ENCODE measurements around the gene GPR3.

The GPR3 gene

DNA sequence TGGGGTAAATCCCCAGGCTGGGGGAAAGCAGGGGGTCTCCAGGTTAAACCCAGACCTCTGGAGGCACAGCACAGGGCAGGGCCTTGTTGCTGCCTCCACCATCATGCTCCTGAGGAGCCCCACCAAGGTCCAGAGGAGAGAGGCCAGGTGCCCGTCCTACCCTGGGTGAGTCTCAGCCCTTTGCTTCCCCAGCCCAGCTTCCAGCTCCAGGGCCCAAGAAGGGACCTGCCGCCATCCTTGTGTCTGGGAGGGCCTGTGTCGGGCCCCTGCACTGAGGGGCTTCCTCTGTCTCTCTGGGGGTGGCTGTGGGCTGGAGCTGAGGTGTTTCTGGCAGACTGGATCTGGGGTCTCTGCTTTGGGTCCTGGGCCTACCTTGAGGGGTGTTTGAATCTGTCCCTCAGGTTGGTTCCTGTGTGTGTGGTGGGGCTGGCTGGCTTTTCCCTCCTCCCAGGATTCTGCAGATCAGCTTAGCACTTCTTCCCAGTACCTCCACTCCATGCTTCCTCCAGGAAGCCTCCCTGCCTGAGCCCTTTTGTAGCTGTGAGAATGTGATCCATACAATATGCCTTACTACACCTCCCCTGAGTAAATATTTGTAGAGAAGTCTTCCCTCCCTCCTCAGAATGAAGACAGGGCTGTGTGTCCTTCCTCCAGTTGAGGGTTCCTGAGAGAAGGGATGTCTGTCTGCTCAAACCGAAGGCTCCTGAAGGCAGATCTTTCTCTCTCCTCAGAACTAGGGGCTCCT is 6.2 kb downstream of the GPR3 start:
- no peak overlapping the region for H3K27ac ChIP-seq
- TF ChIP-seq, protein P1, sequence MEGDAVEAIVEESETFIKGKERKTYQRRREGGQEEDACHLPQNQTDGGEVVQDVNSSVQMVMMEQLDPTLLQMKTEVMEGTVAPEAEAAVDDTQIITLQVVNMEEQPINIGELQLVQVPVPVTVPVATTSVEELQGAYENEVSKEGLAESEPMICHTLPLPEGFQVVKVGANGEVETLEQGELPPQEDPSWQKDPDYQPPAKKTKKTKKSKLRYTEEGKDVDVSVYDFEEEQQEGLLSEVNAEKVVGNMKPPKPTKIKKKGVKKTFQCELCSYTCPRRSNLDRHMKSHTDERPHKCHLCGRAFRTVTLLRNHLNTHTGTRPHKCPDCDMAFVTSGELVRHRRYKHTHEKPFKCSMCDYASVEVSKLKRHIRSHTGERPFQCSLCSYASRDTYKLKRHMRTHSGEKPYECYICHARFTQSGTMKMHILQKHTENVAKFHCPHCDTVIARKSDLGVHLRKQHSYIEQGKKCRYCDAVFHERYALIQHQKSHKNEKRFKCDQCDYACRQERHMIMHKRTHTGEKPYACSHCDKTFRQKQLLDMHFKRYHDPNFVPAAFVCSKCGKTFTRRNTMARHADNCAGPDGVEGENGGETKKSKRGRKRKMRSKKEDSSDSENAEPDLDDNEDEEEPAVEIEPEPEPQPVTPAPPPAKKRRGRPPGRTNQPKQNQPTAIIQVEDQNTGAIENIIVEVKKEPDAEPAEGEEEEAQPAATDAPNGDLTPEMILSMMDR (conservative IDR thresholded peaks at IDR 0.05; ENCODE audit: low read depth), result no peak
- ChIA-PET POLR2A (ENCODE audit: low non-redundant PET) (no interaction called here), CTCF (interaction anchor here (0.6 to 1.4 kb wide), 3 partner anchors 10 to 98 kb away, joined by 3 to 5 read pairs (median 3); no protein-coding TSS in a partner anchor)
- no peak for DNase-seq (ENCODE audit: low spot score)

- ChIA-PET POLR2A (ENCODE audit: low non-redundant PET) (no interaction called here), CTCF (interaction anchor here (0.6 to 1.3 kb wide), 2 partner anchors 60 to 99 kb away, joined by 3 to 5 read pairs; no protein-coding TSS in a partner anchor)
- H3K27ac ChIP-seq, result no peak overlapping the region
- no peak for DNase-seq (ENCODE audit: low spot score)
- TF ChIP-seq, protein P1 (conservative IDR thresholded peaks at IDR 0.05; ENCODE audit: low read depth), result no peak
Observed at GRCh38 chr1:27399251-27400025, 7.0 kb downstream of the GPR3 start.

DNA sequence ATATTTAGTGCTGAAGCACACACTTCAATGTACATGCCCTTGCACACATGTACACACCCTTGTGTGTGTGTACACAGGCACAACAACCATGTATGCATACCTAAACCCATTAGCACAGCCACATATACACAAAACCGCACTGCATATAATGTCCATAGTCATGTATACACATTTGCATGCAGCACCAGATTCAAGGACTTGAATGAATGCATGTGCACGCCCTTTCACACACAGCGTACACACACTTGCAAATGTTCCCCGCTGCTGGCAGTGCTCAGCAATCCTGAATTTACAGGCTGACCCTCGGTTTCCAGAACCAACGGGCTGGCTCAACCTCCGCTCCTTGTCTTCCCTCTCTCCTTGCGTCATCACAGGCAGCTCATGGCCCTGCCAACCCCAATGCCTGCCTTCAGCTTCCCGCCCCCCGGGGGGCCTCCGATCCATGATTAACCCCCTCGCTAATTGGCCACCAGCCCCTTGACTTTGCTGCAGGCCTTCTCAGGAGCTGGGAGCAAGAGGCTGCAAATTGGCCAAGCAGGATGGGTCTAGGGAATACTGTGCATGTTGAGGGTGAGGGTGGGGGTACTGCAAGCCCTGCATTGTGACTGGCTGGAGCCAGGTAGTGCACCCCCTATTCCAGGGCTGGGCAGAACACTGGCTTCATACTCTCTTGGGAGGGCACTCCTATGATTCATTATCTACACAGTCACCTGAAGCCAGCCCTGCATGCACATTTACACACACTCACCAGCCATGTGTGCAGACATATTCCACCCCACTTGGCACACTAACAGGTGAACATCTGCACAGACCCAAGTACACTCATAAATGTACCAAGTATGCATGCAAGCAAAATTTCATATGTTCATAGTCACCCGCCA is 7.9 kb downstream of the GPR3 start:
- ChIA-PET POLR2A (ENCODE audit: low non-redundant PET) (no interaction called here), CTCF (interaction anchor here (0.9 to 1.3 kb wide), 2 partner anchors 100 to 206 kb away, joined by 3 to 5 read pairs; no protein-coding TSS in a partner anchor)
- H3K27ac ChIP-seq, result no peak overlapping the region
- TF ChIP-seq, protein P1 (conservative IDR thresholded peaks at IDR 0.05; ENCODE audit: low read depth), result no peak
- DNase-seq (ENCODE audit: low spot score), result no peak

DNA sequence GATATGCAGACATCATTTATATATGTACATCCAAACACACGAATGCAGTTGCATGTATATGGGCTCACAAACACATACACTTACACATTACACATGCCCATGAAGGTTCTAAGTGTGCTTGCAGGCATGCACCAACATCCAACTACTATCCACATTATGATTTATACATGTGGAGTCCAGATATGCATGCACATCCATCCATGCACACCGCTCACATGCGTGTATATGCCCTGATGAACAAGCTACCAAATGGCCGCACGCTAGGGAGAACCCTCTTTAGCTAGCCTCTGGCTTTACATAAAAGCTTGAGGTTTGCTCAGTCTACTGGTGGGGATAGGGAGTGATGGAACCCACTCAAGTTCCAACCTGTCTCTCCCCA is 8.5 kb downstream of the GPR3 start:
- POLR2A ChIA-PET (ENCODE audit: low non-redundant PET), result no interaction called here
- CTCF ChIA-PET, result interaction anchor here (0.9 kb wide), 1 partner anchor 206 kb away, joined by 3 read pairs; no protein-coding TSS in a partner anchor
- TF ChIP-seq, protein P1 (conservative IDR thresholded peaks at IDR 0.05; ENCODE audit: low read depth), result no peak
- no peak for DNase-seq (ENCODE audit: low spot score)
- H3K27ac ChIP-seq, result peak overlapping the region; percentile 68

DNA sequence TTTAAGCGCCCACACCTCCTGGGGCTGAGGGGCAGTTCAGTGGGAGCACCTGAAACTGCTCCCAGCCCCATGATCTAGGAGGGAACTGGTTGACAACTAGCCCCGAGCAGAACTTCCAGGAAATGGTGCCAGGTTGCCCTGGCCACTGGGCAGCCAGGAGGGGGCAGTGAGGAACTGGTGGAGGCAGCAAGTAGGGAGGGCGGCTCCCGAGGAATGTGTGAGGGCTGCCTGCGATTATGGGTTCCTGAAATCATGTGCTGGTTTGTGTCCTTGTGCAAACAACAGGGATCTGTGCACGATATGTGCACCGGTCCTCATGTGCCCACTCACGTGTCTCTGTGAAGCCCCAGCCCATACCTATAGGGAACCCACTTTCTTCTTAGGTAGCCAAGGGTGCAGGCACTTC is 9.9 kb downstream of the GPR3 start:
- POLR2A ChIA-PET (ENCODE audit: low non-redundant PET), result no interaction called here

More for the DNA sequence above, 9.9 kb downstream of the GPR3 start:
- peak overlapping the region; percentile 68 for H3K27ac ChIP-seq
- DNase-seq (ENCODE audit: low spot score), result no peak
- TF ChIP-seq, protein P1 (conservative IDR thresholded peaks at IDR 0.05; ENCODE audit: low read depth), result peak; percentile 20; the same call in 1 of the 2 replicates
- CTCF ChIA-PET, result no interaction called here

All from RWPE1 (cell line).